ENCODE measurements around the gene PRSS8.
A peak's percentile ranks its signal among the peaks of the same experiment; 100 is the strongest.
"Not testable (repeated sequence)": the region's sequence is repeated elsewhere in the genome, so short reads cannot be mapped to it uniquely, and the experiment has no call there.

Gene PRSS8

DNA sequence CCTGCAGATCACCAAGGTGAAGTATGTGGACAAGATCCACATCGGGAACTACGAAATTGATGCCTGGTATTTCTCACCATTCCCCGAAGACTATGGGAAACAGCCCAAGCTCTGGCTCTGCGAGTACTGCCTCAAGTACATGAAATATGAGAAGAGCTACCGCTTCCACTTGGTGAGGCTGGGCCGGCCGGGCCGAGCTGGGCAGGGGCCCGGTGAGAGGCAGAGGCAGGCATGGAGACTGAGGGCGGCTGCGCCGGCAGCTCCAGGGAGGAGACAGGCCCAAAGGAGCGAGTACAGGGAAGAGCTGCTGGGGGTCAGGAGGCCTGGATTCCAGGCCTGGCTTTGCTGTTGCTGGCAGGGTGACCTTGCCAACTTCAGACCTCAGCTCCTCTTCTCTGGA is 8.3 kb downstream of the PRSS8 start:
- DNase-seq: no peak

DNA sequence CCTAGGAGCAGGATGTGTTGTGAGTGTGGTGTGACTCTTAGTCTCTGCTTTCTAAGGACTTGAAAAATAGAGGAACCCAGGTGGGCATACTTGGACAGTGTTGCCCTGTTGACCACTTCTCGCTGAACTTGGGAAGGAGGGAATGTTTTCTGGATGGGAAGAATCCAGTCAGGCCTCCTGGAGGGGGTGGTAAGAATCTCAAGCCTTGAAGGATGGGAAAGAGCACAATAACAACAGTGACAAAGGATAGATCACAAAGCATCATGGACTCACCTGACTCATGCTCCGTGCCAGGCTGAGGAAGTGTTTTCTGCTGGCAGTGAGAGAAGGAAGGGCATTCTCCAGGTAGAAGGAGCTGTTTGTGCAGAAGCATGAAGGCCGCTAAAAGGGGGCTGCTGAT is 9.7 kb downstream of the PRSS8 start:
- DNase-seq: no peak

DNA sequence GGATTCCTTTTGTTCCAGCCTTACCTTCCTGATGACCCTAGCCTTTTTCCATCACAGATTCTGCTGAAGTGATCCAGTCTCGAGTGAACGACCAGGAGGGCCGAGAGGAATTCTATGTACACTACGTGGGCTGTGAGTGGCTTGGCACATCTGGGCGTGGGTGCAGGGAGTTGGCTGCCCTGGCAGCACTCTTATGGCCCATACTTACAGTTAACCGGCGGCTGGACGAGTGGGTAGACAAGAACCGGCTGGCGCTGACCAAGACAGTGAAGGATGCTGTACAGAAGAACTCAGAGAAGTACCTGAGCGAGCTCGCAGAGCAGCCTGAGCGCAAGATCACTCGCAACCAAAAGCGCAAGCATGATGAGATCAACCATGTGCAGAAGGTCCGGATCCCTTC is 15.4 kb downstream of the PRSS8 start:
- DNase-seq: no peak

DNA sequence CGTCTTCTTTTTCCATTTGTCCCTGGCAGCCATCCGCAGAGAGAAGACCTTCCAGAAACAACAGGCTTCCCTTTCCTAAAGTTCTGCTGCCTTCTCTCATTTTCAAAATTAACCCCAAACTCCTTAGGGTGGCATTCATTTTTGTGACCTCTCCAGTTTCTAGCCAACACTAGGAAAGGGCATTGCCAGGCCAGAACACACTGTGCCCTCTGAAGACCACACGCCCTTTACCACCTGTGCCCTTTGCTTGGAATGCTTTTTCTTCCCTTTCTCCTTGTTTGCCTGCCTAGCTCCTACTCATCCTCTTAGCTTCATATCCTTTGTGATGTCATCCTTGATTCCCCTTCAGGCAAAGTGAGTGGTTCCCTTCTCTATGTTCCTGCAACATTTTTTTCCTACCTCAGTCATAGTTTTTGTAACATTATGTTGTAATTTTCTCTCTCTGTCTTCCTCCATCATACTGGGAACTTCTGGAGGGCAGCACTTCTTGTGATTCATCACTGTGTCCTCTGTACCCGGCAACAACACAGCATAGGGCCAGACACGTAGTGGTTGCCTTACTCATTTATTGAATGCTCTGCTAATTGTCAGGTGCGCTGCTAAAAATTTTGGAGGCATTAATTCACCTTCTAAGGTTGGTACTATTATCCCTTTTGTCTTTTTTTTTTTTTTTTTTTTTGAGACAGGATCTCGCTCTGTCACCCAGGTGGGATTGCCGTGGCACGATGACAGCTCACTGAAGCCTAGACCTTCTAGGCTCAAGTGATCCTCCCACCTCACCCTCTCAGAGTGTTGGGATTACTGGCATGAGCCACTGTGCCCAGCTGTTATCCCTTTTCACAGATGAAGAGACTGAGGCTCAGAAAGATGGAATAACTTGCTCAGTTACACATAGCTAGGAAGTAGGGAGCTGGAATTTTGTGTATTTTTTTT is 17.0 kb downstream of the PRSS8 start:
- DNase-seq: no peak

DNA sequence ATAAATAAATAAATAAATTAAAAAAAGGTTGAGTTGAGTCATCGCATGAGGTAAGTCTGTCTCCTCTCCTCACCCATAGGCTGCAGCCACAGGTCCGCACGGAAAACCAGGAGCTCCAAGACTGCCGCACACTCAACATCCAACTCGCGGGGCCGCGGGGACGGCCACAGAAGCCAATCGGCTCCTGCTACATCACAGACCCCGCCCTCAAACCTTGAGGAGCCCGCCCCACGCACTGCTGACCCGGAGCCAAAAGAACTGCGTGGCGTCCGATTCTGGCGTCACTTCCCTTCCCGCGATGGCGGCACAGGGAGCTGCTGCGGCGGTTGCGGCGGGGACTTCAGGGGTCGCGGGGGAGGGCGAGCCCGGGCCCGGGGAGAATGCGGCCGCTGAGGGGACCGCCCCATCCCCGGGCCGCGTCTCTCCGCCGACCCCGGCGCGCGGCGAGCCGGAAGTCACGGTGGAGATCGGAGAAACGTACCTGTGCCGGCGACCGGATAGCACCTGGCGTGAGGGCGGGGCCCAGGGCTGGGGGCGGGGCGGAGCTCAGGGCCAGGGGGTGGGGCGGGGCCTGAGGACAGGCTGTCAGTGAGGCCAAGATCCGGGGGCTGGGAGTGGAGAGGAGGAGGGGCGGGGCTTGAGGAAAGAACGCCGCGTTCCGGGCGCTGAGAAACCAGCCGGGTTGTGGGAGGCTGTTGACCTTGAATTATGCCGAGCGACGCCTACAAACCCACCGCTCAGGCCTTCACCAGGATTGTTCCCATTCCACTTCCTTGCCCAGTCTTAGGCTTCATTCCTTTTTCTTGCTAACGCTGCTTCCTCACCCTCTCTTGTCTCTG is 17.9 kb downstream of the PRSS8 start, which contains the start of gene KAT8:
KAT8 (plus strand) TSS at position 281 of the 839 bp plus-strand sequence; CDS start at position 299, 18 bp downstream.
- peak; percentile 97 to 98 for DNase-seq

DNA sequence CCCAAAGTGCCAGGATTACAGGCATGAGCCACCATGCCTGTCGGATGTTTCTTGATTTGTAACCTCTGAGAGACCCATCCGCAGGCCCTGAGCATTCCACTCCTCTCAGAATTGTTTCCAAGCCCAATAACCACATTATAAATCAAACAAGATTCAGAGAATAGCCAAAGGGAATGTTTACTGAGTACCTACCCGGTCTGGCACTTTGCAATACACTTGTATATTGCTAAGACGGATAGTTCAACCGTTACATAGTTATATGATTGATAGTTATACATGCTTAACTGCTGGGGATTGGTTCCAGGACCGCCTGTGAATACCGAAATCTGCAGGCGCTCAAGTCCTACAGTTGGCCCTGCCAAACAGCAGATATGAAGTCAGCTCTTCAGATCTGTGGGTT is 21.1 kb downstream of the PRSS8 start:
- DNase-seq: no peak

DNA sequence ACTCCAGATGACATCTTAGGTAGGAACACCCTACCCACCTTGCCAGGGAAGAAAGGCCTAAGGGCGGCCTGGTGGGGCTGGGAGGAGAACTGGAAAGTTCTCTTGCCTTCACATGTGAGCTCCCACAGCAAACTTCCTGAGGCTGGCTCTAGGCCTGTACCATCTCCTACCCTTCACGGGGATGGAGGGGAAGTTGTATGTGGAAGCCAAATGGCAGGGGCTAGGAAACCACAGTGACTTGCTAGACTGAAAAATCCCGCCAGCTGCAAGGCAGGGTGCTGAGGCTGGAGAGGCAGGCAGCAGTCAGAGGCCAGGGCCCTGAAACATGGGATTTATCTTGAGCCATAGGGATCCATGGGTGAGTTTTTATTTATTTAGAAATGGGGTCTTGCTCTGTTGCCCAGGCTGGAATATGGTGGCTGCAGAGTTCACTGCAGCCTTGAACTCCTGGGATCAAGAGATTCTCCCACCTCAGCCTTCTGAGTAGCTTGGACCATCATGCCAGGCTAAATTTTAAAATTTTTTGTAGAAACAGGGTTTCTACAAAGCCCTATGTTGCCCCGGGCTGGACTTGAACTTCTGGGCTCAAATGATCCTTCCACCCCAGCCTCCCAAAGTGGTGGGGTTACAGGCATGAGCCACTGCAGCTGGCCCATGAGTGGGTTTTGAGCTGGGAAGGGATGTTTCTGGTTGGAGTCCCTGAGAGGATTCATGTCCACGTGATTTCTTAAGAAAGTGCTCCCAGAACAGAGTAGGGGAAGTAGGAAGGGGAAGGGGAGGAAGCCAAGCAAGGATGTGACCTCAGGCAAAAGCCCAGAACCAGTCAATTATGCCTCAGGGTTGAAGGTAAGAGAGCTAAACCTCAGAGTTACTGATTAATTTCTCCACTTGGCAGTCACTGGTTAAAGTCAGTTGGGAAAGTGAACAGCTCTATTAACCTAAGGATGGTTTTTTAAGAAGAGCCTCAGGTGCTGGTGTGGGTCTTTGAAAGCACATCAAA is 22.1 kb downstream of the PRSS8 start:
- no peak for DNase-seq

DNA sequence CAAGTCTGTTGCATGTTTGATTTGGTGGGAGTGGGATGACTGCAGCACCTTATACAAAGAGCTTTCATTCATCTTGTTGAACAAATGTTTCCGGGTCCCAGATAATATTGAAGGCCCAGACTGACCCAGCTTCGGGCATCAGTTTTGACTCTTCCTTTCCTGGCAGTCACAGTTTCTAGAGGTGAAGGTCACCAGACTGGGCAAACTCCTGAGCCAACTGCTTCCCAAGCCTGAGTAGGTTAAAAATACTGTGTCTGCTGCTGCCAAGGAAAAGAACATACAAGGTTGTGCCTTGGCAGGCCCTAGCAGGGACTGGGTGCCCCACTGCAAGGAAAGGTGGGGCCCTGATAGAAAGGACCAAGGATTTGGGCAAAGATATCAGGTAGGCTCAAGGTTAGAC is 22.8 kb downstream of the PRSS8 start:
- DNase-seq: no peak

DNA sequence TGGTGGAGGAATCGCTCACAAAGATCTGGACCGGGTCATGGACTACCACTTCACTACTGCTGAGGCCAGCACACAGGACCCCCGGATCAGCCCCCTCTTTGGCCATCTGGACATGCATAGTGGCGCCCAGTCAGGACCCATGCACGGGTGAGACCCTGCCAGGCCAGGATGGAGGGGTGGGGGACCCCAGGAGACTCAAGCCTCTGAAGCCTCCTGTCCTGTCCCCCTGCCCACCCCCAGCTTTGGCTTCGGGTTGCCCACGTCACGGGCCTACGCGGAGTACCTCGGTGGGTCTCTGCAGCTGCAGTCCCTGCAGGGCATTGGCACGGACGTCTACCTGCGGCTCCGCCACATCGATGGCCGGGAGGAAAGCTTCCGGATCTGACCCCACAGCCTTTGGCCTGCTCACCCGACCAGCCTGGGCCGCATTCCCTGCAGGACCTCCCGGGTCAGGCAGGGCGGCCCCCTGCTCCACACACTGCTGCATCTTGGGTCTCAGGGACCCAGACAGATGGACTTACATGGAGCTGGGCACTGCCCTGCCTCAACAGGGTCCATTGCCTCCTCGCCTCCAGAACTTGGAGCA is 23.6 kb downstream of the PRSS8 start:
- DNase-seq: no peak

DNA sequence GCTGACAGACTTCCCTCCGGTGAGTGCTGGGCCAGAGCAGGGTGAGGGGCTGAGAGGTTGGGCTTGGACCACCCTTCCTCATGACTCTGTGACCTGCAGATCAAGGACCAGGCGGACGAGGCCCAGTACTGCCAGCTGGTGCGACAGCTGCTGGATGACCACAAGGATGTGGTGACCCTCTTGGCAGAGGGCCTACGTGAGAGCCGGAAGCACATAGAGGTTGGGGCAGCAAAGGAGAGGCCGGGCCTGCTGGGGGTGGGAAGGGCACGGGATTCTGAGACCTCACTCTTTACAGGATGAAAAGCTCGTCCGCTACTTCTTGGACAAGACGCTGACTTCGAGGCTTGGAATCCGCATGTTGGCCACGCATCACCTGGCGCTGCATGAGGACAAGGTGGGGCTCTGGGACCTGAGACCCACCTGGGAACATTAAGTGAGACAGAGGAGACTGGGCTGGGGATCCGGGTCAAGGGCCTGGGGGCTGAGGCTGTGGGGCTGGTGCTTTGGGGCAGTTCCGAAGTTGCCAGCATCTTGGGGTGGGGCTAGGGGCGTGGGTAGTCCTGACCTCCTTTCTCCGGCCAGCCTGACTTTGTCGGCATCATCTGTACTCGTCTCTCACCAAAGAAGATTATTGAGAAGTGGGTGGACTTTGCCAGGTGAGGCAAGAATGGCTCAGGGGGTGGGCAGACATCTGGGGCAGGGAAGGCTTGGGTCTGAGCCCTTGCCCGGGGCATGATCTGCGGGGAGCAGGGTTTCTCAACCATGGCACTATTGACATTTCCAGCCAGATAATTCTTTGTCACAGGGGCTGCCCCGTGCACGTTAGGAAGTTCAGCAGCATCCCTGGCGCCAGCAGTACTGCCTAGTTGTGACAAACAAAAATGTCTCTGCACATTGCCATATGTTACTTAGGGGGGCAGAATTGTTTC is 25.2 kb downstream of the PRSS8 start:
- DNase-seq: no peak

DNA sequence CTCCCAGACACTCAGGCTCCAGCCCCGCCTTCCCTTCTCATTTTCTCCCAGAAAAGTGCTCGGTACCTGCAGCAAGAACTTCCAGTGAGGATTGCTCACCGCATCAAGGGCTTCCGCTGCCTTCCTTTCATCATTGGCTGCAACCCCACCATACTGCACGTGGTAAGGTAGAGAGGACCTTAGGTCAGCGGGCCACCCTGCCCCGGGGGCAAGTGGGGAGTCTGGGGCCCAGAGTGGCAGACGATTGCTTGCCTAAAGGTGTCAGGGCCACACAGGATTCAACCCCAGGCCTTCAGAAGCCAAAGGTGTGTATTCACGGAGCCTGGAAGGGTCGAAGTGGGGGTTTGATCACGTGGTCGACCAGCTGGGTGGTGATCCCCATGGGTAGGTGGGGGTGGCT is 25.9 kb downstream of the PRSS8 start:
- no peak for DNase-seq

DNA sequence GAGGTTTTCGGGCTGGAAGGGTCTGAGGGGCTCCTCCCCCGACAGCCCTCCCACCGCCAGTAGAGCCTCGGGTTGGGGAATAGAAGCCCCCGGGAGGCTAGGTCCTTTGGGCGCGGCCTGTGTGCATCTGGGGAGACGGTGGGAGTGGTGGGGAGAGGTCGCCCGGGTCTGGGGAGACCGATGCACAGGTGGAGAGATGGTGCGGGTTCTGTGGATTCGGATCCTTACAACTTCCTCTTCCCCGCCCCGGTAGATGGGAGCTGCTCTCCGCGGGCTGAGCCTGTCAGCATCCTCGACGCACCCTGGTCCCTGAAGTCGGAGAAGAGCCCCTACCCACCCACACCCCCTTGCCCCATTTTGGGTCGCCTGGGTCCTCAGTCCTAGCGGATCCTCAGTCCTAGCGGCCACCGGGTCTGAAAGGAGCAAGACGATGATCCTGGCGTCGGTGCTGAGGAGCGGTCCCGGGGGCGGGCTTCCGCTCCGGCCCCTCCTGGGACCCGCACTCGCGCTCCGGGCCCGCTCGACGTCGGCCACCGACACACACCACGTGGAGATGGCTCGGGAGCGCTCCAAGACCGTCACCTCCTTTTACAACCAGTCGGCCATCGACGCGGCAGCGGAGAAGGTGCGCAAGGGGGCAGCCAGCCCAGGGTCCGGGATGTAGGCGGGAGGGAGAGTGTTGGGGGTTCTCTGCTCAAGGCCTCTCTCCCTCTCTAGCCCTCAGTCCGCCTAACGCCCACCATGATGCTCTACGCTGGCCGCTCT is 26.6 kb downstream of the PRSS8 start:
- DNase-seq: no peak

DNA sequence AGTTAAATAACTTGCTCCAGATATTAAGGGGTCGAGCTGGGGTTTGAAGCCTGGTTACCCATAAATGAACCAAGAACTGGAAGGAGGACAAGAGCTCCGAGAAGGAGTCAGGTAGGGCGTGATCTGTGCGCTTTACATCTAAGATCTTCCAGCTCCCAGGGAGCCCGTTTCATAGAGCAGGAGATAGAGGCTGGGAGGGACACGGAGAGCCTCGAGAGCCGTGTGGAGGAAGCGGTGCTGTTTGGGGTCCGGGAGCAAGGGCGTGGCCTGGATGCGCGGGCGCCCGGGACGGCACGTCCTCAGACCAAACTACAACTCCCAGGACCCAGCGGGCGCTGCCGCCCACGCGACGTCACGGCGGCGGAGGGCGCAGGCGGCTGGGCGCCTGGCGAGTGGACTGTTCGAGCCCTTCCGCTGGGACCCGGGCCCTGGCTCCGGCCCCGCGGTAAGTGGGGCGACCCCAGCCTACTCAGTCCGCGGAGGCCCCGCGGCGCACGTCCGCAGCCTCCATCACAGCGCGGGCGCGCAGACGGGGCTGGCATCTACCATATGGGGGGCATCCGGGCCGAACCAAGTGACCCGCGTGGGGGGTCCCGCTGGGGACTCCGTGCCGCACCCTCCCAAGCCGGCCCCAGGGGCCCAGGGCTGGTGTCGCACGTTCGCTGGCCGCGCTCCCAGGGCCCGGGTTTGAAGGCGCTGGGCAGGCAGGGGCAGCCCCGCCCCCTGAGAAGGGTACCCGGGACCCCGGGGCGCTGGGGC is 27.3 kb downstream of the PRSS8 start, which contains the start of gene BCKDK:
BCKDK (plus strand) TSS at position 352 of the 759 bp plus-strand sequence. CDS start 838 bp downstream, outside the sequence.
- DNase-seq: peak; percentile 78 to 86

DNA sequence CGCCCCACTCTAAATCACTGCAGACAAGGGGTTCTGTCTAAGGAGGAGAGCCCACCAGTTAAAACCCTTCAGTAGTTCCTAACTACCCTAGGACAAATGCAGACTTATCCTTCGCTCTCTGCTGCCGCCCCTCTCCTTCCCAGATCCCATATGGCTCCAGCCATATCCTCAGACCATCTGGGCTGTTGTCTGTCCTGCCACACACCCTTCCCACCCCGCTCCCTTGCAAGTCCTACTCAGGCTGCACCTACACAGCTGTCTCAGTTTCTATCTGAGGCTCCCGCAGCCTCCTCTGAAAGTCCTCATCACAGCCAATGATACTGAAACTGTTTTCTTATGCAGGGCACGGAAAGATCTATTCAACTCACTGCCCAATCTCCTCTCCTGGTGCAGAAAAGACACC is 28.1 kb downstream of the PRSS8 start:
- DNase-seq: peak; percentile 43 to 48

DNA sequence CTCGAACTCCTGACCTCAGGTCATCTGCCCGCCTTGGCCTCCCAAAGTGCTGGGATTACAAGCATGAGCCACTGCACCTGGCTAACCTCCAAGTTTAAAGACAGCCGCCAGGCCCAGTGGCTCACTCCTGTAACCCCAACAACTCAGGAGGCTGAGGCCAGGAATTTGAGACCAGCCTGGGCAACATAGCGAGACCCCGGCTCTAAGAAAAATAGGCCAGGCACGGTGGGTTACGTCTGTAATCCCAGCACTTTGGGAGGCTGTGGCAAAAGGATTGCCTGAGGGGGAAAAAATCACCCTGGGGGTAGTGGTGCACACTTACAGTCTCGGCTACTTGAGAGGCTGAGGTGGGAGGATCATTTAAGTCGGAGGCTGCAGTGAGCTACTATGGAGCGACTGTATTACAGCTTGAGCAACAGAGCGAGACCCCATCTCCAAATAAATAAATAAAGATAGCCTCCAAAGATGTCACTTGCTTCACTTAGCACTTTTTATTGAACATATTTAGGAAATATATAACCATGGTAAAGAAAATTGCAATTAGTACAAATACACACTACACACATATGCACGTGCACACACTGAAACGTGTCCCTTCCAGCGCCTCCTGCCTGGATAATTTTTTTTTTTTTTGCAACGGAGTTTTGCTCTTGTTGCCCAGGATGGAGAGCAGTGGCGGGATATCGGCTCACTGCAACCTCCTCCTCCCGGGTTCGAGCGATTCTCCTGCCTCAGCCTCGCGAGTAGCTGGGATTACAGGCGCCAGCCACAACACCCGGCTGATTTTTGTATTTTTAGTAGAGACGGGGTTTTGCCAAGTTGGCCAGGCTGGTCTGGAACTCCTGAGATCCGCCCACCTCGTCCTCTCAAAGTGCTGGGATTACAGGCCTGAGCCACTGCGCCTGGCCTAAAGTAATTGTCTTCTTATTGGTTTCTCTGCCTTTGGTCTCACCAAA is 28.7 kb downstream of the PRSS8 start:
- DNase-seq: no peak

DNA sequence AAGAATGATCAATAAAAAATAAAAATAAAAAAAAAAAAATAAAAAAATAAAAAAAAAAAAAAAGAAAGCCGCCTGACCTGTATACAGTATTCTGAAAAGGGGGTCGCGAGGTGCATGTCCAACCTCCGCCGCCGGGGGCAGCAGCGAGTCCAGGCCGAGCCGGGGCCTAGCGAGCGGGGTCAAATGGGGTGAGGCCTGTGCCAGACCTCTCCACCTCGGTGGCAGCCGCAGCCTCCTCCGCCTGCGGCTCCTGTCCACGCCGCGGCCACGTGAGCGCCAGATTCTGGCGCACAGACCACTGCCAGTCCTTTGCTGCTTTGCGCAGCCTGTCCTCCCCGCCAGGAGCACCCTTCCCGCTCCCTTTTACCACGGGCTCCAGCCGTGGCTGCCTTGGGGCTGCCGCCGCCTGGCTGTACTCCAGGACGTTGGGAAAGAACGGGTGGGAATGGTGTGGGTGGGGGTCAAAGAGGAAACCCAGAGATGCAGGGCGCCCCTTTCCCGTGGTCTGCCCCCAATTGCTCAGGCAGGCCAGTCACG is 29.8 kb downstream of the PRSS8 start:
- DNase-seq: peak; percentile 86 to 91

DNA sequence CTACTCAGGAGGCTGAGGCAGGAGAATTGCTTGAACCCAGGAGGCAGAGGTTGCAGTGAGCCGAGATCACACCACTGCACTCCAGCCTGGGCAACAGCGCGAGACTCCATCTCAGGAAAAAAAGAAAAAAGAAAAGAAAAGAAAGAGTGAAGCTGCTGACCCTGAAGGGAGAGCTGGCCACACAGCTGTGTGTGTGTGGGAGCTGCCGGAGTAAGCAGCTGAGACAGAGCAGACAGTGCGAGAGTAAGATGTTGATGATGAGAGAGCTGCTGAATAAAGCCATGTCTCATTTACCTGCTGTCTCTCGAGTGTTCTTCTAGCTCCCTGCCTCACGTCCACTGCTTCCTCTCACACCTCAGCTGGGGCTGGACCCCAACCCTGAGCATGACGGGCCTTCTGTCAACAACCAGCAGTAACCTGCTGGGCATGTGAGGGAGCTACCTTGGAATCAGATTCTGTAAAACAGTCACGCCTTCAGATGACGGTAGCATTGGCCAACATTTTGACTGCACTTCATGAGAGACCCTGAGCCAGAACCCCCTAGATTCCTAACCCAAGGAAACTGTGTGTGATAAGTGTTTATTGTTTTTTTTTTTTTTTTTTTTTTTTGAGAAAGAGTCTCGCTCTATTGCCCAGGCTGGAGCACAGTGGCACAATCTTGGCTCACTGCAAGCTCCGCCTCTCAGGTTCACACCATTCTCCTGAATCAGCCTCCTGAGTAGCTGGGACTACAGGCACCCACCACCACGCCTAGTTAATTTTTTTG is 34.5 kb downstream of the PRSS8 start:
- DNase-seq: not testable (repeated sequence)

All from stimulated activated CD4-positive, alpha-beta T cell treated with anti-CD3 and anti-CD28 coated beads, Interleukin-2, amount 100 ng/mL, for 24 hours (primary cell).